Psoas muscle (tissue), 8 donors: ENCODE data around the gene COL8A1. TPM values are rescaled to one million over a fixed set of nuclear protein-coding genes. Genes with fewer than 3 reads are reported as not detected.

ENCODE experiments used
- ATAC-seq, 4 donors: fragments of 200-7000 bp; cut with Tn5 transposase; one replicate each; pipeline ENCODE4 v1.9.1; 2020; ENCODE audit warnings: moderate library complexity in 3 of 4, mild to moderate bottlenecking in 2 of 4
- DNase-seq, 2 donors: peaks; one replicate each; pipeline ENCODE4 v3.0.0-alpha.2; 2020
- H3K27ac ChIP-seq: fragments of 200-600 bp; one replicate; pipeline ENCODE4 v1.8.0; 2022
- H3K27me3 ChIP-seq, 3 donors: fragments of 200-600 bp in 1 of 3; one replicate each; pipeline versions ENCODE4 v1.6.1 to v1.8.0; 2013 to 2022; ENCODE audit warnings: low read length in 2 of 3, mild to moderate bottlenecking in 2 of 3, moderate library complexity in 1 of 3; ENCODE audit not compliant: insufficient read depth in 3 of 3
- H3K36me3 ChIP-seq, 2 donors: fragments of 200-600 bp in 1 of 2; one replicate each; pipeline versions ENCODE4 v1.6.1 to v1.8.0; 2013 to 2022; ENCODE audit warnings: low read depth in 1 of 2, mild to moderate bottlenecking in 1 of 2, moderate library complexity in 1 of 2; ENCODE audit not compliant: insufficient read depth in 1 of 2
- H3K4me1 ChIP-seq: fragments of 200-600 bp; one replicate; pipeline ENCODE4 v1.8.0; 2022
- H3K4me3 ChIP-seq: fragments of 200-600 bp; one replicate; pipeline ENCODE4 v1.8.0; 2022; ENCODE audit warnings: mild to moderate bottlenecking
- H3K9me3 ChIP-seq: fragments of 200-600 bp; one replicate; pipeline ENCODE4 v1.8.0; 2022
- WGBS, 3 donors: extraction: QIAGEN DNeasy Blood & Tissue Kit; methylation state at CpG; one replicate each; pipeline versions ENCODE4 v1.1.6 to v1.1.7; 2013; 5-methylcytosine and 5-hydroxymethylcytosine counted together
- intact Hi-C, 2 donors: fragments of 100-400 bp; cut with DNase I; formaldehyde crosslinking; loops; one replicate each; pipeline versions ENCODE4 v1.11.0 to v1.14.2; 2022
- polyA plus RNA-seq, 3 donors: library from polyadenylated mRNA; stranded (reverse); fragments of 200-250 nt; gene quantifications; one replicate each; pipeline ENCODE4 v1.2.3, GENCODE V29; 2013
- total RNA-seq, 4 donors: library from RNA; stranded (reverse); fragmentation: NEBNext Ultra II Directional in 2 of 4; extraction: Animal tissue kit (Norgen Biotek cat#: 25700) in 2 of 4; gene quantifications; one replicate each; pipeline versions ENCODE4 v1.2.1 to v1.2.4, GENCODE V29; 2021 to 2023
- TF ChIP-seq, protein P1 (sequence below): fragments of 200-600 bp; IDR thresholded peaks from one replicate; pipeline ENCODE4 v1.8.0; 2022; ENCODE audit warnings: antibody characterized with exemption
- donor health status: healthy with polysubstance abuse.
- donor health status: DM: no; HTN: no; CAD: no; lungs with moderate emphysema.
- donor health status: Bipolar disorder and iron deficiency.
- donor health status: healthy.
- donor health status: DM: yes; HTN: yes; CAD: no.
- donor health status: DM: no; HTN: no; CAD: no.
- donor health status: DM: no; HTN: no; CAD: no.
- donor health status: DM: yes; HTN: yes; CAD: no.

The COL8A1 gene
- total and polyA plus RNA-seq, 7 donors: 1.2 to 11.3 (median 2.3) TPM

DNA sequence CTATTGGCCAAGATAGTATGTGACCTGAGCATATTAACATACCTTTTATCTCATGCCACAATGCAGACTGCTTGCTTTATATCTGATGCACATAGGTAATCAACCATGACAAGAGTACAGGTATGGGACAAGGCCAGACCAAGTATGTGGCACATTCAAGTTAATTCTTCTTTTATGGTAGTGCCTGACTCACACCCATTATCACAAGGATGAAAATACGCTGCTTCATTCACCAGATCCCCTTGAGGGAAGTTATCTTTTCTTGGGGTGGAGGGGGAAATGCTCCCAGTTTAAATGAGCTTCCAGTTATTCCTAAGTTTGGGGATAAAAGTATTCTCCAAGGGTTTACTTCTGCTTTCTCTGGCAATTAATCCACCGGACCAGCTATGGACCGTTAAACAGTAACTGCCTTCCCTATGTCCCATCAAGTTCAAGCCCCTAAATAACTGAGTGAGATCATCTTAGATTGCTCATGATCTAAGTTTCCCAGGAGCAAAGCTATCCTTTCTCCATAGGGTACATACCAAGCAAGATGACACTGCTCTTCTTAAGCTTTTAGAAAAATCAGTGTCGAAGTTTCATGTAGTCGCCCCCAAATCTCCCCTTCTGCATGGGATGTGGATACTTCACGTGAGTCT is 1.9 kb downstream of the COL8A1 start:
- no peak overlapping the region for H3K27ac ChIP-seq
- H3K9me3 ChIP-seq: no peaks in the 10 kb centered on the region
- no peaks in the 10 kb centered on the region for H3K4me1 ChIP-seq
- intact Hi-C loops: loop anchor here in 1 of 2 donors (5.0 kb wide), 1 partner anchor 112 kb away; no protein-coding TSS in a partner anchor
- peaks cover 0 to 19% (median 13%) of the 10 kb centered on the region in 3 donors for H3K27me3 ChIP-seq
- WGBS, 3 donors: 88 to 89% (median 88%) methylated on average over 6 of the region's 6 CpGs
- TF ChIP-seq, protein P1, sequence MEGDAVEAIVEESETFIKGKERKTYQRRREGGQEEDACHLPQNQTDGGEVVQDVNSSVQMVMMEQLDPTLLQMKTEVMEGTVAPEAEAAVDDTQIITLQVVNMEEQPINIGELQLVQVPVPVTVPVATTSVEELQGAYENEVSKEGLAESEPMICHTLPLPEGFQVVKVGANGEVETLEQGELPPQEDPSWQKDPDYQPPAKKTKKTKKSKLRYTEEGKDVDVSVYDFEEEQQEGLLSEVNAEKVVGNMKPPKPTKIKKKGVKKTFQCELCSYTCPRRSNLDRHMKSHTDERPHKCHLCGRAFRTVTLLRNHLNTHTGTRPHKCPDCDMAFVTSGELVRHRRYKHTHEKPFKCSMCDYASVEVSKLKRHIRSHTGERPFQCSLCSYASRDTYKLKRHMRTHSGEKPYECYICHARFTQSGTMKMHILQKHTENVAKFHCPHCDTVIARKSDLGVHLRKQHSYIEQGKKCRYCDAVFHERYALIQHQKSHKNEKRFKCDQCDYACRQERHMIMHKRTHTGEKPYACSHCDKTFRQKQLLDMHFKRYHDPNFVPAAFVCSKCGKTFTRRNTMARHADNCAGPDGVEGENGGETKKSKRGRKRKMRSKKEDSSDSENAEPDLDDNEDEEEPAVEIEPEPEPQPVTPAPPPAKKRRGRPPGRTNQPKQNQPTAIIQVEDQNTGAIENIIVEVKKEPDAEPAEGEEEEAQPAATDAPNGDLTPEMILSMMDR: no peak
- H3K4me3 ChIP-seq: no peak overlapping the region
- ATAC-seq (no peak), DNase-seq (no peak)
- no peaks in the 10 kb centered on the region for H3K36me3 ChIP-seq

DNA sequence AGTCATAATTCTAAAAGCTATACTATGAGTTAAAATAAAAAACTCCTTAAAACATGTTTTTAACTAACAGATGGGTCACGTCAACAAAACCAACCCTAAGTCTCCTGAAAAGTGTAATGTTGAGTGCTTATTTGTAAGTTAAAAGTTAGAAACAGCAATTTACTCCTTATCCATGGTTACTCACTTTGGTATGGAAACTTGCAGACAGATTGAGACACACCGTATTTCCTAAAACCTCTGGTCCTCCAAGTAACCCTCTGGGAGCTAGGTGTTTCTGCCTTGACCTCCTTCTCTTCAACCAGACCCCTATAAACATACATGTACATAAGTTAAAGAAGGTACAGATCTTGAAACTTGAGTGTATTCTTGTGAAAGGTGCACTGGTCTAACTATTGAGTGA is 3.1 kb downstream of the COL8A1 start:
- Histone ChIP-seq H3K4me1 (no peaks in the 10 kb centered on the region), H3K27me3 (peaks cover 0 to 13% (median 10%) of the 10 kb centered on the region in 3 donors), H3K36me3 (no peaks in the 10 kb centered on the region), H3K27ac (no peak overlapping the region), H3K4me3 (no peak overlapping the region), H3K9me3 (no peaks in the 10 kb centered on the region)
- TF ChIP-seq, protein P1: no peak
- WGBS, 3 donors: 67 to 74% (median 69%) methylated on average over 2 of the region's 2 CpGs
- ATAC-seq (no peak), DNase-seq (no peak)
- intact Hi-C loops: loop anchor here in 1 of 2 donors (5.0 kb wide), 1 partner anchor 111 kb away; no protein-coding TSS in a partner anchor

DNA sequence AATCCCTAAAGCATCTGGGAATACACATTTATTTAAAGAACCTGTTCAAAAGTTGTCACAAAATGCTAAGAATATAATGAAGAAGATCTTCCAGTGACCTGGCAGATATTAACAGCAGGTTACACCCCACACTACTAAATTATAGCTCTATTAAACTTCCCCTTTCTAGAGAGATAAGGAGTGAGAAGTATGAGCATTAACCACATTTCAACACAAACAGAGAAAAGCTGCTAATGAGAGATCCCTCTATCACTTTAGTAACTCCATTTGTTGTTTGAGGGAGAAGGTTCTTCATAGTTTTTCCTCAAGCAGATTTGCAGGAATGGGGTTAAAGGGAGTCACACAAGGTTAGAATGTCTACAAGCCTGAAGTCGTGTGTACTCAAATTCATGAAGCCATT is 3.6 kb downstream of the COL8A1 start:
- Histone ChIP-seq H3K4me1 (no peaks in the 10 kb centered on the region), H3K27ac (no peak overlapping the region), H3K27me3 (peaks cover 0 to 10% (median 5%) of the 10 kb centered on the region in 3 donors), H3K9me3 (no peaks in the 10 kb centered on the region), H3K36me3 (no peaks in the 10 kb centered on the region), H3K4me3 (no peak overlapping the region)
- DNase-seq (no peak), ATAC-seq (no peak)
- 54 to 66% (median 61%) methylated on average over 1 of the region's 1 CpG for WGBS, 3 donors
- intact Hi-C loops: loop anchor here in 1 of 2 donors (5.0 kb wide), 1 partner anchor 110 kb away; no protein-coding TSS in a partner anchor
- TF ChIP-seq, protein P1: no peak

DNA sequence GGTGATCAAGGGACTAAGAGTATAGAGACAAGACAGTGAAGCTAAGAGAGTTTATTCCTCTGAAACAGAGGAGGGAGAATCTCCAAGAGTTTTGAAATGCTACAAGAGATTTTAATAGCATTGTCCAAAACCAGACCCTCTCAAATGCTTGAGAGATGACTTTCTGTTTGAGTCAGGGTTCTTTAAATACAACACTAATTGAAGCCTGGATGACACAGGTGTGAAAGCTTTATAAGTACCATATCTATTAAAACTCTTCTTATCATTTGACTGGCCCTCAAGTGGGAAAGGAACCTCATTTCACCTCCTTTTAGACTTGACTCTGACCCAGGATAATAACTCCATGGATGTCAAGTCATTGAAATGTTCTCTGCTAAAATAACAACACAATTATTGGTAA is 5.6 kb downstream of the COL8A1 start:
- H3K9me3 ChIP-seq: no peaks in the 10 kb centered on the region
- no peak overlapping the region for H3K27ac ChIP-seq
- DNase-seq: no peak
- TF ChIP-seq, protein P1: no peak
- H3K27me3 ChIP-seq: peaks cover 0 to 3% (median 0%) of the 10 kb centered on the region in 3 donors
- intact Hi-C loops: loop anchor here in 1 of 2 donors (5.0 kb wide), 1 partner anchor 108 kb away; no protein-coding TSS in a partner anchor
- ATAC-seq: no peak
- no peaks in the 10 kb centered on the region for H3K4me1 ChIP-seq
- H3K4me3 ChIP-seq: no peak overlapping the region
- no peaks in the 10 kb centered on the region for H3K36me3 ChIP-seq
